Activated CD4-positive, alpha-beta T cell treated with anti-CD3 and anti-CD28 coated beads for 36 hours (primary cell): ENCODE measurements around the gene DAB2IP. TPM values are rescaled to one million over a fixed set of nuclear protein-coding genes. Genes with fewer than 3 reads are reported as not detected.

Experiments used
- ATAC-seq: fragments of 200-7000 bp; cut with Tn5 transposase; one replicate; pipeline ENCODE4 v1.10.0; 2021; ENCODE audit warnings: mild to moderate bottlenecking, moderate library complexity
- CTCF ChIA-PET: fragments of 350-600 bp; sonication (Branson Sonifier 250); formaldehyde crosslinking; loops from one replicate; lab custom pipeline; 2021; ENCODE audit warnings: antibody characterized with exemption; lab: Charles Lee
- POLR2A ChIA-PET: fragments of 350-600 bp; sonication (Branson Sonifier 250); formaldehyde crosslinking; loops from one replicate; lab custom pipeline; 2021; ENCODE audit warnings: antibody characterized with exemption, inconsistent platforms; lab: Charles Lee
- DNase-seq: peaks from one replicate; pipeline ENCODE4 v3.0.0-alpha.2; 2020
- H3K27ac Mint-ChIP-seq: one replicate; pipeline ENCODE4 v1.8.0; 2021; ENCODE audit warnings: mixed read lengths
- H3K27me3 Mint-ChIP-seq: one replicate; pipeline ENCODE4 v1.8.0; 2021; ENCODE audit warnings: mixed read lengths
- H3K36me3 Mint-ChIP-seq: one replicate; pipeline ENCODE4 v1.8.0; 2021; ENCODE audit warnings: low read depth, mixed read lengths
- H3K4me1 Mint-ChIP-seq: one replicate; pipeline ENCODE4 v1.8.0; 2021; ENCODE audit warnings: mixed read lengths
- H3K4me3 Mint-ChIP-seq: one replicate; pipeline ENCODE4 v1.8.0; 2021; ENCODE audit warnings: mild to moderate bottlenecking, moderate library complexity, mixed read lengths
- H3K9me3 Mint-ChIP-seq: one replicate; pipeline ENCODE4 v1.8.0; 2021; ENCODE audit warnings: low read depth, mixed read lengths
- intact Hi-C, 2 experiments: fragments of 100-400 bp; cut with DNase I in 1 of 2; cut with micrococcal nuclease in 1 of 2; formaldehyde crosslinking; loops; one replicate each; pipeline versions ENCODE4 v1.14.2 to v1.15.1; 2022 to 2024; cut with DNase I, micrococcal nuclease
- total RNA-seq, 2 experiments: library from RNA; stranded (reverse); gene quantifications; one replicate each; pipeline ENCODE4 v1.2.3, GENCODE V29; 2021

The DAB2IP gene
- total RNA-seq, 2 experiments from 2014 or later = 0.02 to 0.28 TPM

DNA sequence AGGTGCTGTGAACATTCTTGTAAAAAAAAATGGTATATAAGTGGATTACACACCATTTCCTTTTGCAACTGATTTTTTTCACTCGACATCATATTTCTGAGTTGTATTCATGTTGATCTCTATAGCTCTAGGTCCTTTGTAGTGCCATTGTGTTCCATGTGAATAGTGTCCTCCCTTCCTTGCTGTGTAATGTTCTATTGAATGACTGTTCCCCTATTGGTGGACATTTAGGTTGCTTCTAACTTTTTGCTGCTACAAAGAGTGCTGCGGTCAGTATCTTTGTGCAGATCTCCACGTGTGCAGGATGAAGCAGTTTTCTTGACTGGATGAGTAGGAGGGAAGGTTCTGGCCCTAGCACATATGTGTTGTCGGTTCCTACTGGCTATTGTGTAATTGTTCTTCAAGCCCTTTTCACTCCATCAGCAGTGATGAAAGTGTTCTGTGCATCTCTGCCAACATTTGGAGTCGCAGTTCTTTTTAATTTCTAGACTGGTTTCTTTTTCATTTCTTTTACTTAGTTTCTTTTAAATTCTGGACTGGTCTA lies 20.2 kb downstream of the DAB2IP start:
- ATAC-seq (no peak), DNase-seq (no peak)
- POLR2A ChIA-PET = no interaction called here
- Mint-ChIP-seq H3K36me3 (no peaks in the 10 kb centered on the region), H3K27me3 (peaks cover 12% of the 10 kb centered on the region), H3K4me1 (no peaks in the 10 kb centered on the region), H3K27ac (no peak overlapping the region), H3K4me3 (no peak overlapping the region), H3K9me3 (no peaks in the 10 kb centered on the region)
- intact Hi-C loops = no loop called here
- CTCF ChIA-PET = interaction anchor here (0.6 kb wide), 1 partner anchor 25 kb away, joined by 4 read pairs; no protein-coding TSS in a partner anchor

DNA sequence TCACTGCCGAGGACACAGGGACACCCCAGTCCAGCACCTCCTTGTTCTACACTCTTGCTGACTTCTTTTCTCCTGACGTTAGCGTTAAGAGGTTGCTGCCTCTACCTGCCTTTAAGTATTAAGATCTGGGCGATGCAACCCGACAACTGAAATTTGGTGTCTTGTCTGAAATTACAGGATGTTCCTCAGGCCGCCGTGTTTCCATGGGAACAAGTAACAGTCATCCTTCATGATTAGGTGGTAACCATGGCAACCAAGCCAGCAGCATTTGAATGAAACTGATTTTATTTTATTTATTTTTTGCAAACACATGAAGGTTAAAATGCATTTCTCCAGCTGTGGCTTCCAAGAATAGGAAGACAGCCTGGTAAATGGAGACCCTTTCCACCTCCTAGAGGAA lies 20.8 kb downstream of the DAB2IP start:
- CTCF ChIA-PET = interaction anchor here (0.6 kb wide), 1 partner anchor 25 kb away, joined by 4 read pairs; no protein-coding TSS in a partner anchor

DNA sequence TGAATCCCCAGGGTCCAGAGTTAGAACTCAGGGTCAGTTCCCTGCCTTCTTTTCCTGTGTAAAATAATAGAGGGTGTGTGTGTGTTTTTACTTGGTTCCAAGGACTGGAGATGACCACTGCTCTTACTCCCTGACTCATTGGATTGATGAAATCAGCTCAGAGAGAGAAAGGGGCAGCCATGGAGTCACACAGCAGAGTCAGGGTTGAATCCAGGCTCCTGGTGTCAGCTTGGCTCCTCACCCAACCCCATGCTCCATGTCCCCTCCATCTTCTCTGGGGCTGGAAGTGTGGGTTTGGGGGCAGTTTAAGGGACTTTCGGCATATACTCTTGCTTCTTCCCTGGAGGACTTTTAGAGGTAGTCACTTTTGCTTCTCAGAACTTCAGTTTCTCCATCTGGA lies 21.6 kb downstream of the DAB2IP start:
- Mint-ChIP-seq H3K4me3 (no peak overlapping the region), H3K27ac (no peak overlapping the region), H3K36me3 (no peaks in the 10 kb centered on the region), H3K9me3 (no peaks in the 10 kb centered on the region), H3K27me3 (peaks cover 12% of the 10 kb centered on the region), H3K4me1 (no peaks in the 10 kb centered on the region)
- intact Hi-C loops = no loop called here
- no peak for ATAC-seq
- POLR2A ChIA-PET = no interaction called here
- DNase-seq = no peak
- CTCF ChIA-PET = no interaction called here

More for the DNA sequence above, 20.8 kb downstream of the DAB2IP start:
- H3K9me3 Mint-ChIP-seq = no peaks in the 10 kb centered on the region
- ATAC-seq (no peak), DNase-seq (no peak)
- intact Hi-C loops = no loop called here
- no peak overlapping the region for H3K27ac Mint-ChIP-seq
- H3K4me3 Mint-ChIP-seq = no peak overlapping the region
- POLR2A ChIA-PET = no interaction called here
- no peaks in the 10 kb centered on the region for H3K4me1 Mint-ChIP-seq
- H3K36me3 Mint-ChIP-seq = no peaks in the 10 kb centered on the region
- H3K27me3 Mint-ChIP-seq = peaks cover 12% of the 10 kb centered on the region

DNA sequence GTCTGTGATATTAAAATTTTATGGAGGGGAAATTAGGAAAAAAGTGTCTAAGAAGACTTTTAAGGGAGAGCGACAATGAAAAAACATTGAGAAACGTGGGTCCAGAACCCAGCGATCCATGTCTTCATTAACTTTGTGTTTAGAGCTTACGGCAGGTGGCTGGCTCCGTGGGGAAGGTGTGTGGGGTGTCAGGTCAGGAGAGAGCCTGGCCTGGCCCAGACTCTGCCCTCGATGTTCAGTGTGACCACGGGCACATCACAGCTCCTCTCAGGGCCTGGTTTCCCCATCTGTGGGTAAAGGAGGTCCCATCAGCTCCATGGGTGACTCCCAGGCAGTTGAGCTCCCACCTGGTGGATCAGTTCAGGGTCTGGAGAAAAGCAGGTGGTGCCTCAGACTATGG lies 22.1 kb downstream of the DAB2IP start:
- Mint-ChIP-seq H3K4me3 (no peak overlapping the region), H3K9me3 (no peaks in the 10 kb centered on the region), H3K4me1 (no peaks in the 10 kb centered on the region), H3K27ac (no peak overlapping the region), H3K27me3 (peaks cover 12% of the 10 kb centered on the region), H3K36me3 (no peaks in the 10 kb centered on the region)
- CTCF ChIA-PET = no interaction called here
- intact Hi-C loops = no loop called here
- POLR2A ChIA-PET = no interaction called here
- DNase-seq (no peak), ATAC-seq (no peak)

DNA sequence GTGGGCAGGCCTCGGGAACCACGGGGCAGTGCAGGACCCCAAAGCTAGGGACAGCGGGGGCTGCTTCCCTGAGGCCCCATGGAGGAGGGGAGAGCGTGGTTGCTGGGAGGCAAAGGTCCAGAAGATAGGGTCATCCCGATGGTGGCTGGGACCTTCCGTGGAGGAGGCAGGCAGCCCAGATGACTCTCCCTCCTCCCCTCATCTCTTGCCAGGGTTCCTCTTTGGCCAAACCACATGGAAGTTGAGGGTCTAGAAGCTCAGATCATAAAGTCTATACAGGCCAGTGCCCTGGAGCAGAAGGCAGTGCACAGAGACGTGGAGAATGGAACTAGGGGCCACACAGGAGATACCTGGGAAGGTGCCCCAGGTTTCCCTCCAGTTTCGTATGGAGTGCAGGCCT lies 22.6 kb downstream of the DAB2IP start:
- POLR2A ChIA-PET = no interaction called here
- Mint-ChIP-seq H3K36me3 (no peaks in the 10 kb centered on the region), H3K27me3 (peaks cover 12% of the 10 kb centered on the region), H3K27ac (no peak overlapping the region), H3K9me3 (no peaks in the 10 kb centered on the region), H3K4me3 (no peak overlapping the region), H3K4me1 (no peaks in the 10 kb centered on the region)
- ATAC-seq (no peak), DNase-seq (no peak)
- CTCF ChIA-PET = no interaction called here
- intact Hi-C loops = no loop called here

DNA sequence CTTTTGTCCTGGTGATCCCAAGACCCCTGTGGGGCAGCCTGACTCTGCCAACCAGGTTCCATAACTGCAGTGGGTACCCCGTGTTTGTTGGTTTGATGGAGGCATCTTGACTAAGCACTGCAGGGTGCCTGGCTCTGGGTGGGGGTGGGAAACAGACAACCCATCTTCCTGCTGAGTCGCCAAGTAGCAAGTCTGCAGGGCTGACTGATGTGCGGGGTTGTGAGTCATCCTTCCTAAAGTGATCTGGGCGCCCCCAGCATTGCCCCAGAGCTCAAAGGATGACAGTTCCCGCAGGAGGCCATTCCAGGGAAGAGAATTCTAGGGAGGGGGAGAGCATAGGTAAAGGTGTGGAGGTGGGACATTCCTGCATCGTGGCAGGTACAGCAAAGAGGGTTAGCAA lies 23.5 kb downstream of the DAB2IP start:
- no peaks in the 10 kb centered on the region for H3K9me3 Mint-ChIP-seq
- no peaks in the 10 kb centered on the region for H3K4me1 Mint-ChIP-seq
- no peak overlapping the region for H3K4me3 Mint-ChIP-seq
- no peak overlapping the region for H3K27ac Mint-ChIP-seq
- intact Hi-C loops = no loop called here
- ATAC-seq = peak; percentile 53
- POLR2A ChIA-PET = no interaction called here
- DNase-seq = peak; percentile 34
- H3K27me3 Mint-ChIP-seq = peaks cover 10% of the 10 kb centered on the region
- no peaks in the 10 kb centered on the region for H3K36me3 Mint-ChIP-seq
- CTCF ChIA-PET = no interaction called here

DNA sequence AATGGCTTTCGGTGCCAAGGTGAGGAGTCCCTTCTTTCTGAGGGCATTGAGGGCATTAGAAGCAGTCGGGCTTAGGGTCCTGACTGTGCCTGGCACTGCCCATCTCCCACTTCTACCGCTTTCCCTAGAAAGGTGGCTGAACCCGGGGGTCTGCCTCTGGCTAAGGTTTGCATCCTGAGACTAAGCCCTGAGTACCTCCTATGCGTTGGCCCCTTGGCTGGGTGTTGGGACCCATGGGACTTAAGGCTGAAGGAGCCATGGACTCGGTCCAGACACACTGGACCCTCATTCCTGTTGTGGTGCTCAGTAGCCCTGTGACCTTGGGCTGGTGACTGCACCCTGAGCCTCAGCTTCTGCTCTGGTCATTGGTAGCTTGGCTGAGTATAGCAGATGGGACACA lies 23.9 kb downstream of the DAB2IP start:
- Mint-ChIP-seq H3K9me3 (no peaks in the 10 kb centered on the region), H3K27ac (no peak overlapping the region), H3K4me3 (no peak overlapping the region), H3K36me3 (no peaks in the 10 kb centered on the region), H3K4me1 (no peaks in the 10 kb centered on the region), H3K27me3 (peaks cover 9% of the 10 kb centered on the region)
- POLR2A ChIA-PET = no interaction called here
- ATAC-seq (no peak), DNase-seq (no peak)
- CTCF ChIA-PET = no interaction called here
- intact Hi-C loops = no loop called here

DNA sequence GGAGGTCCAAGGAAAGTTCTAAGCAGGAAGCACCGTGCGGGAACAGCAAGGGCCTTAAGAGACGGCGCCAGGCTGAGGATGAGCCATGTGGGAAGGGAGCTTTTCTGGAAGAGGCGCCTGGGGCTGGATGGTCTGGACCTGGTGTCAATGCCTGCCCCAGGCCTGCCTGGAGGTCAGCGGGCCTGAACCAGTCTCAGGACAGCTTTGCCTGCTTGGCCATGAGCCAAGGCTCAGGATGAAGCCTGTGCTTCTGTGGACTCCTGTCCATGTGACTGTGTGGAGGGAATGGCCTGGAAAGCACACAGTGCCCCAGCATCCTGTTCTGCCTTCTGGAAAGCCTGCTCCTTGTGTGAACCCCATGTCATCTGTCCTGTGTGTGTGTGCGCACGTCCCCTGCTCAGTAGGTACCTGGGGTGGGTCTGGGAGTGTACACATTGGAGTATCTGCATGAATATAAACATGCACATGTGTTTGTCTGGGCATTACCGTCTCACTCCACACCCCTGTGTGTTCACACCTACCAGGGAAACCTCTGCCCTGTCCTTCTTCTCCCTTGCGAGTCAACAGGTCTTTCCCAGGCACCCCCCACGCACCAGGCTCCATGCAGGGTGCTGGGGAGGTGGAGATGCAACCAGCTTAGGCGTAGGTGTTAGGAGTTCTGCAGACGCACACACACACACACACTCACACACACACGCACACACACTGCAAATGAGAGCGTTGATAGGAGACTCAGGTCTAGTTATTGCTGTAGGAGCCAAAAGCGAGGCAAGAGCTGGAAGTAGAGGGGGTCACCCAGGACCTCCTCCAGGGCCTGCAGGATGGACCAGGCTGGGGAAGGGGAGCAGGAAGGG lies 24.8 kb downstream of the DAB2IP start:
- DNase-seq = no peak
- Mint-ChIP-seq H3K4me3 (no peak overlapping the region), H3K9me3 (no peaks in the 10 kb centered on the region), H3K4me1 (no peaks in the 10 kb centered on the region), H3K27ac (no peak overlapping the region), H3K27me3 (peaks cover 6% of the 10 kb centered on the region), H3K36me3 (no peaks in the 10 kb centered on the region)
- no peak for ATAC-seq
- intact Hi-C loops = no loop called here
- POLR2A ChIA-PET = no interaction called here
- CTCF ChIA-PET = no interaction called here

DNA sequence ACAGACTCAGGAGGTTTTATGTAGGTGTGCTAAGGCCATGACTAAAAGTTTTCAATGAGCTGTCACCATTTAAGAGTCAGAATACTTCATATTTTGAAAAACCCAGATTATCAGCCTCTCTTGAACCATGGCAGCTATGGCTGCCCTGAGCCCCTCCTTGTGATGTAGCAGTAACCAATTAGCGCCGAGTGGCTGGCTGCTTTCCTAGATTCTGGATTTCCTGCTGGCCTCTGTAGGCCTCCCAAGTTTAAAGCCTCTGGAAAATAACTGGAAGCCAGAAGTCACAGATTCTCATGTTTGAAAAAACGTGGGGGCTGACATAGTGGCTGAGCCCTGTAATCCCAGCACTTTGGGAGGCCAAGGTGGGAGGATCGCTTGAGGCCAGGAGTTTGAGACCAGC lies 25.5 kb downstream of the DAB2IP start:
- ChIA-PET POLR2A (no interaction called here), CTCF (interaction anchor here (0.6 to 1.1 kb wide), 2 partner anchors 213 to 316 kb away, joined by 3 to 4 read pairs; no protein-coding TSS in a partner anchor)
- H3K4me1 Mint-ChIP-seq = no peaks in the 10 kb centered on the region
- intact Hi-C loops = no loop called here
- DNase-seq (no peak), ATAC-seq (no peak)
- peaks cover 4% of the 10 kb centered on the region for H3K27me3 Mint-ChIP-seq
- no peaks in the 10 kb centered on the region for H3K9me3 Mint-ChIP-seq
- H3K27ac Mint-ChIP-seq = no peak overlapping the region
- no peak overlapping the region for H3K4me3 Mint-ChIP-seq
- no peaks in the 10 kb centered on the region for H3K36me3 Mint-ChIP-seq

DNA sequence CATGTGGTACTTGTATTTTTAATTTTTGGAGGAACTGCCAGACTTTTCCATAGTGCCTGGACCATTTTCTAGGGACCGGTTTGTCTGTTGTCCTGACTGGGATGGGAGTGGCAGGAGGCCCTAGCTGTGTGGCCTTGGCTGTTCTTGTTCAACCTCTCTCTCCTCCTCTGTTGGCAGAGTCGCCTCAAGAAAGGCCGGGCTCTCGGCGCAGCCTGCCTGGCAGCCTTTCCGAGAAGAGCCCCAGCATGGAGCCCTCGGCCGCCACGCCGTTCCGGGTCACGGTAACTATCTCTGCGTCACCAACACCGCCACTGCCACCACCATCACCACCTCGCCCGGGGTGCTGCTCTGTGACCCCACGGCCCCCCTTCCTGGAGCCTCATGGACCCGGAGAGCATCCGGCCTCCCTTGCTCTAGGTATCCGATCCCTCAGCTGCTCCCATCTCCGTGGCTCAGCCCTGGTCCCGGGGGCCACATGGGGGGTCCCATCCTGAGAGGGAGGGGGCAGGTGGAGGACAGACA lies 27.1 kb downstream of the DAB2IP start:
- intact Hi-C loops = no loop called here
- CTCF ChIA-PET = interaction anchor here (0.9 kb wide), 1 partner anchor 15 kb away, joined by 4 read pairs; no protein-coding TSS in a partner anchor
- ATAC-seq (no peak), DNase-seq (no peak)
- H3K36me3 Mint-ChIP-seq = no peaks in the 10 kb centered on the region
- peaks cover 6% of the 10 kb centered on the region for H3K27me3 Mint-ChIP-seq
- no peak overlapping the region for H3K27ac Mint-ChIP-seq
- H3K9me3 Mint-ChIP-seq = no peaks in the 10 kb centered on the region
- POLR2A ChIA-PET = no interaction called here
- H3K4me1 Mint-ChIP-seq = no peaks in the 10 kb centered on the region
- no peak overlapping the region for H3K4me3 Mint-ChIP-seq

DNA sequence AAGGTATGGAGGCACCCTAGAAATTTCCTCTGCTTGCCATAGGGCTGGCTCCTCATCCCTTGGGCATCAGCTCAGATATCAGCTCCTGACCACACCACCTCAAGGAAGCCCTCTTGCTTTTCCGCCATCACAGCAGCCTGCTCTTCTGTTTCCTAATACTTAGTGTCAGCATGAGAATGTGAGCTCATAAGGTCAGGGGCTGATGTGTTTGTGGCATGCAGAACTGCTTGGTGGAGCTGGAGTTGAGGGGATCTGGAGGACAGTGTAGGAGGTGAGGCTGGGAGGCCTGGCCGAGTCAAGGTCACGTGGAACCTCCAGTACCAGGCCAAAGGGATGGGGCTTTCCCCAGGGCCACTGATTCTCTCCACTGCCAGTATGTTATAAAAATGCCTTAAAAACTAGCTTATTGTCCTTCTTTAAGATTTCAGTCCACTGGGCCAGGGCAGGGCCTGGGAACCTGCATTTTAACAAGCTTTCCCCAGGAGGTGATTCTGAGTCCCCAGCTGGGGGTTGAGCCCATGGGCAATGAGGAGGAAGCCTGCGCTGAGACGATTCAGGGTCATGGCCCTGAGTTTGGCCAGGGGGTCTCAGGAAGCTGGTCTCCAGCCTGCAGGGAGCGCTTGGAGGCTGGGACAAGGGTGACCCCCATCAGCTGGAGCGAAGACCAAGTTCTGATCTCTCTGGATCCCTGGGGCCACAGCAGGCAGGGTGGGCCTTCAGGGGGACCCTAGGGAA lies 28.6 kb downstream of the DAB2IP start:
- Mint-ChIP-seq H3K27ac (no peak overlapping the region), H3K9me3 (no peaks in the 10 kb centered on the region)
- intact Hi-C loops = no loop called here

More for the DNA sequence above, 28.6 kb downstream of the DAB2IP start:
- no peak for DNase-seq
- Mint-ChIP-seq H3K27me3 (peaks cover 6% of the 10 kb centered on the region), H3K36me3 (no peaks in the 10 kb centered on the region), H3K4me3 (no peak overlapping the region), H3K4me1 (no peaks in the 10 kb centered on the region)
- no peak for ATAC-seq
- ChIA-PET POLR2A (interaction anchor here (0.9 kb wide), 1 partner anchor 25 kb away, joined by 4 read pairs; no protein-coding TSS in a partner anchor), CTCF (interaction anchor here (0.6 to 1.1 kb wide), 2 partner anchors 16 to 67 kb away, joined by 3 read pairs; no protein-coding TSS in a partner anchor)
